GM12878 (cell line): ENCODE measurements around the gene ADGRG2. TPM values are rescaled to one million over a fixed set of nuclear protein-coding genes. Genes with fewer than 3 reads are reported as not detected.
A peak's percentile ranks its signal among the peaks of the same experiment; 100 is the strongest.

Experiments used
- ATAC-seq: fragments of 200-7000 bp; cut with Tn5 transposase; 3 replicates; pipeline ENCODE4 v1.9.1; 2020; ENCODE audit warnings: mild to moderate bottlenecking, moderate library complexity
- BruUV-seq: library from RNA; stranded (reverse); fragments of 400-500 nt; replicated peaks from 2 replicates; lab custom pipeline; 2021; lab: Mats Ljungman, UMichigan
- CTCF ChIA-PET: fragments of 300-600 bp; sonication (Branson Sonifier 250); formaldehyde crosslinking; extraction: SDS; loops from one replicate; lab custom pipeline; 2021; ENCODE audit warnings: inconsistent platforms; lab: Yijun Ruan, JAX
- POLR2A ChIA-PET: fragments of 350-600 bp; formaldehyde crosslinking; extraction: SDS; loops from one replicate; lab custom pipeline; 2021; ENCODE audit warnings: inconsistent platforms; lab: Charles Lee
- RAD21 ChIA-PET: fragments of 300-600 bp; sonication (Branson Sonifier 250); formaldehyde crosslinking; loops from one replicate; lab custom pipeline; 2023; ENCODE audit warnings: antibody characterized with exemption; ENCODE audit not compliant: unreplicated experiment; lab: Charles Lee
- SMC1A ChIA-PET: fragments of 300-600 bp; sonication (Branson Sonifier 250); formaldehyde crosslinking; loops from one replicate; lab custom pipeline; 2023; ENCODE audit not compliant: unreplicated experiment, uncharacterized antibody; lab: Charles Lee
- DNase-seq: peaks from one replicate; pipeline ENCODE4 v3.0.0-alpha.2; 2011; ENCODE audit warnings: low read depth, low spot score
- FAIRE-seq: peaks from 3 replicates; lab custom pipeline; 2011; peaks lifted over from hg19 to GRCh38; lab: Jason Lieb, UNC
- H2AFZ ChIP-seq: 2 replicates; pipeline ENCODE4 v1.6.0; 2011; ENCODE audit warnings: low read depth, low read length, control low read depth; ENCODE audit not compliant: control insufficient read depth
- H3K27ac ChIP-seq: 2 replicates; pipeline ENCODE4 v1.5.1; 2011; ENCODE audit warnings: control low read depth; ENCODE audit not compliant: control insufficient read depth, insufficient read depth
- H3K27me3 ChIP-seq, 2 experiments: replicated peaks in 1 of 2; 2 replicates each; pipeline versions ENCODE4 v1.6.0 to v1.6.1; 2011; ENCODE audit warnings: low read length in 1 of 2; ENCODE audit not compliant: control insufficient read depth in 2 of 2, insufficient read depth in 2 of 2
- H3K36me3 ChIP-seq, 2 experiments: 2 replicates each; pipeline ENCODE4 v1.5.1; 2011; ENCODE audit warnings: low read length in 1 of 2; ENCODE audit not compliant: control insufficient read depth in 2 of 2, insufficient read depth in 2 of 2
- H3K4me1 ChIP-seq: 2 replicates; pipeline ENCODE4 v1.6.1; 2011; ENCODE audit warnings: mild to moderate bottlenecking, low read length, moderate library complexity, mixed read lengths; ENCODE audit not compliant: control insufficient read depth, insufficient read depth
- H3K4me2 ChIP-seq: 2 replicates; pipeline ENCODE4 v1.6.0; 2011; ENCODE audit warnings: control low read depth; ENCODE audit not compliant: control insufficient read depth, insufficient read depth
- H3K4me3 ChIP-seq: fragments of 200-600 bp; sonication (generic); 2 replicates; pipeline ENCODE4 v1.5.1; 2016
- H3K79me2 ChIP-seq: 2 replicates; pipeline ENCODE4 v1.6.0; 2011; ENCODE audit warnings: low read length; ENCODE audit not compliant: control insufficient read depth, insufficient read depth
- H3K9ac ChIP-seq: 2 replicates; pipeline ENCODE4 v1.8.0; 2011; ENCODE audit warnings: low read length, control low read depth, mixed read lengths; ENCODE audit not compliant: control insufficient read depth, insufficient read depth
- H3K9me3 ChIP-seq: replicated peaks from 3 replicates; pipeline ENCODE4 v1.5.1; 2011; ENCODE audit warnings: mild to moderate bottlenecking, low read length; ENCODE audit not compliant: control insufficient read depth, insufficient read depth
- H4K20me1 ChIP-seq: 2 replicates; pipeline ENCODE4 v1.6.0; 2011; ENCODE audit not compliant: control insufficient read depth, insufficient read depth
- CHD1 ChIP-seq: IDR thresholded peaks from 2 replicates; pipeline ENCODE4 v1.6.1; 2012; ENCODE audit warnings: low read depth, low read length, improper control_type of control experiment
- ETV6 ChIP-seq, 2 experiments: fragments of 450-650 bp in 1 of 2; IDR thresholded peaks in 1 of 2; conservative IDR thresholded peaks in 1 of 2; 2 replicates each; pipeline ENCODE4 v1.6.1; 2014; ENCODE audit warnings: antibody characterized with exemption in 1 of 2, borderline replicate concordance in 1 of 2, low read depth in 1 of 2, mild to moderate bottlenecking in 1 of 2, moderate library complexity in 1 of 2
- FOXM1 ChIP-seq: IDR thresholded peaks from 2 replicates; pipeline ENCODE4 v1.6.1; 2012; ENCODE audit warnings: low read depth, mild to moderate bottlenecking, inconsistent platforms, low read length, moderate library complexity
- GABPA ChIP-seq: IDR thresholded peaks from 2 replicates; pipeline ENCODE4 v1.6.1; 2014; ENCODE audit warnings: antibody characterized with exemption, low read depth, mild to moderate bottlenecking, inconsistent platforms
- KDM1A ChIP-seq: fragments of 200-600 bp; sonication (generic); IDR thresholded peaks from 2 replicates; pipeline ENCODE4 v1.6.1; 2016; ENCODE audit warnings: borderline replicate concordance
- RAD21 ChIP-seq: IDR thresholded peaks from 2 replicates; pipeline ENCODE4 v1.6.1; 2011; ENCODE audit warnings: mild to moderate bottlenecking, low read depth, low read length, moderate library complexity; ENCODE audit not compliant: insufficient read depth
- SUPT20H ChIP-seq: IDR thresholded peaks from 2 replicates; pipeline ENCODE4 v1.6.1; 2011; ENCODE audit warnings: low read depth, mild to moderate bottlenecking, low read length, moderate library complexity, borderline replicate concordance; ENCODE audit not compliant: control insufficient read depth
- TCF7 ChIP-seq: IDR thresholded peaks from 2 replicates; pipeline ENCODE4 v1.6.1; 2014; ENCODE audit warnings: antibody characterized with exemption, borderline replicate concordance
- WGBS: methylation state at CpG from one replicate; pipeline ENCODE4 v1.1.6; 2016; ENCODE audit warnings: low lambda C conversion rate; ENCODE audit not compliant: insufficient replicate concordance, insufficient coverage; ENCODE audit errors: missing lambda C conversion rate; 5-methylcytosine and 5-hydroxymethylcytosine counted together
- in situ Hi-C: fragments of 300-500 bp; cut with MboI; formaldehyde crosslinking; loops from 9 replicates; pipeline ENCODE4 v1.14.3; 2018; ENCODE audit warnings: mixed read lengths
- intact Hi-C: fragments of 100-400 bp; cut with micrococcal nuclease; formaldehyde crosslinking; loops from one replicate; pipeline ENCODE4 v1.14.2; 2022; ENCODE audit not compliant: unreplicated experiment
- polyA plus RNA-seq, 11 experiments: library from polyadenylated mRNA; depleted of rRNA in 4 of 11; unstranded in 6 of 11; stranded (reverse) in 5 of 11; fragments of >200 nt; fragmentation: Nextera tagmentation in 4 of 11; fragmentation: Illumina TruSeq in 1 of 11; extraction: Ambion mirVana in 4 of 11; extraction: Trizol in 1 of 11; gene quantifications; 1 replicate in 1 of 11; 2 replicates in 10 of 11; pipeline versions ENCODE4 v1.2.1 to v1.2.3, GENCODE V29; 2011 to 2016; ENCODE audit warnings: inconsistent platforms in 2 of 11, missing spikeins in 2 of 11, low read depth in 1 of 11
- total RNA-seq, 4 experiments: library from RNA; depleted of rRNA in 3 of 4; stranded (reverse); fragments of >200 nt in 3 of 4; fragmentation: Illumina TruSeq in 1 of 4; extraction: Trizol in 1 of 4; gene quantifications; 2 replicates each; pipeline versions ENCODE4 v1.2.1 to v1.2.3, GENCODE V29; 2013 to 2021
- TF ChIP-seq, protein P1 (sequence below): IDR thresholded peaks from 2 replicates; pipeline ENCODE4 v1.6.1; 2012; ENCODE audit warnings: low read depth, low read length, improper control_type of control experiment

Gene ADGRG2
- total and polyA plus RNA-seq, 10 of the 15 experiments (the other 5 are each of a cell fraction or from before 2014, with no cell fraction given): 0.02 to 0.29 (median 0.05) TPM; not detected in 5

DNA sequence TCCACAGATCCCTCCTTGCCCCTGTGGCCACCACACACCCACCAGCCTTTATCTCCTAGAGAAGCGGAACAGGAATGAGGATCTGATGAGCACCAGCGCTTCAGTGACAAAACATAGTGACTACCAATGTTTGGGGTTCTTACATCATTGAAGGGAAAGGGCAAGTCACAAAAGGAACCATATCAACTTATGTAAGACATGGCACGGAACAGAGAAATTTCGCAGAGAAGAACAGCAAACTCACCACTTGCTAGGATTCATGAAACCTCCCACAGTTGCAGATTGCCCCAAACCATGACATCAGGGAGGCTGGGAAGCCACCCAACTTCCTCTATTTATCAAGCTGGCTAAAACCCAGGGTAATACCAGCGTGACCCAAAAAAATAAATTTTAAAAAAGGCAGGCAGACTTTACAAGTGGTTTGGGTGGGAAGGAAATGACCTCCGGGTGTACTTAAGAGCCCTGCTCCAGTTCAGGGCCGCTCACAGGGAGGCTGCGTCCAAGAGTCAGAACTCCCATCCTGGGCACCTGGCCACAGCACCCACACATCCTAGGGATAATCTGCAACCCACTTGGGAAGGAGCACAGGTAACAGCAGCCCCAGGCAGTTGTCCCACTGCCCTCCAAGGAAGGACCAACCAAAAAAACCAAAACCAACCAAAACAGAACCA lies 36.0 kb downstream of the ADGRG2 start:
- Histone ChIP-seq H3K4me2 (no peak overlapping the region), H4K20me1 (no peaks in the 10 kb centered on the region), H3K79me2 (no peaks in the 10 kb centered on the region), H3K36me3 (no peaks in the 10 kb centered on the region), H3K9ac (no peak overlapping the region), H2AFZ (no peak overlapping the region), H3K4me3 (no peak overlapping the region), H3K4me1 (no peaks in the 10 kb centered on the region), H3K27me3 (no peaks in the 10 kb centered on the region), H3K9me3 (peaks cover 2% of the 10 kb centered on the region; the same call in 2 of the 3 replicates), H3K27ac (no peak overlapping the region)
- TF ChIP-seq SUPT20H (no peak), ETV6 (conservative IDR thresholded peaks at IDR 0.05 in 1 of 2, IDR thresholded peaks at IDR 0.05 in 1 of 2; ENCODE audit: borderline replicate concordance in 1 of 2, low read depth in 1 of 2) (no peak), FOXM1 (no peak), CHD1 (no peak), GABPA (no peak), KDM1A (no peak), RAD21 (no peak), TCF7 (no peak)
- TF ChIP-seq, protein P1, sequence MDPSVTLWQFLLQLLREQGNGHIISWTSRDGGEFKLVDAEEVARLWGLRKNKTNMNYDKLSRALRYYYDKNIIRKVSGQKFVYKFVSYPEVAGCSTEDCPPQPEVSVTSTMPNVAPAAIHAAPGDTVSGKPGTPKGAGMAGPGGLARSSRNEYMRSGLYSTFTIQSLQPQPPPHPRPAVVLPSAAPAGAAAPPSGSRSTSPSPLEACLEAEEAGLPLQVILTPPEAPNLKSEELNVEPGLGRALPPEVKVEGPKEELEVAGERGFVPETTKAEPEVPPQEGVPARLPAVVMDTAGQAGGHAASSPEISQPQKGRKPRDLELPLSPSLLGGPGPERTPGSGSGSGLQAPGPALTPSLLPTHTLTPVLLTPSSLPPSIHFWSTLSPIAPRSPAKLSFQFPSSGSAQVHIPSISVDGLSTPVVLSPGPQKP: no peak
- FAIRE-seq (no peak), ATAC-seq (peak; percentile 65), DNase-seq (no peak)
- in situ Hi-C loops: no loop called here
- ChIA-PET CTCF (no interaction called here), RAD21 (no interaction called here), POLR2A (no interaction called here), SMC1A (no interaction called here)
- WGBS: 37% methylated on average over 8 of the region's 8 CpGs
- intact Hi-C loops: no loop called here
- no TSS peak for BruUV-seq
